GM12878 (cell line): ENCODE results near the gene PLSCR4.

Experiments used
- CEBPB ChIP-seq, 2 experiments: fragments of 150-350 bp in 1 of 2; IDR thresholded peaks; 2 replicates each; pipeline ENCODE4 v1.6.1; 2012 to 2014; ENCODE audit warnings: low read depth in 2 of 2, low read length in 2 of 2, borderline replicate concordance in 1 of 2, inconsistent platforms in 1 of 2
- CTCF ChIP-seq, 3 experiments: IDR thresholded peaks in 2 of 3; conservative IDR thresholded peaks in 1 of 3; 2 replicates each; pipeline ENCODE4 v1.5.1; 2011; ENCODE audit warnings: low read depth in 3 of 3, low read length in 3 of 3, mild to moderate bottlenecking in 3 of 3, control low read depth in 2 of 3, moderate library complexity in 2 of 3, inconsistent platforms in 1 of 3, mixed read lengths in 1 of 3; ENCODE audit not compliant: control insufficient read depth in 2 of 3, insufficient read depth in 1 of 3; ENCODE audit errors: extremely low read depth in 1 of 3
- E2F4 ChIP-seq: IDR thresholded peaks from 2 replicates; pipeline ENCODE4 v1.6.1; 2012; ENCODE audit warnings: low read depth, low read length, improper control_type of control experiment
- USF1 ChIP-seq: IDR thresholded peaks from 2 replicates; pipeline ENCODE4 v1.6.1; 2011; ENCODE audit warnings: borderline replicate concordance, low read depth, mild to moderate bottlenecking, moderate library complexity, mixed read lengths, low read length; ENCODE audit not compliant: insufficient read depth; ENCODE audit errors: extremely low read length

GRCh38 chr3:146217324-146217723 is 33.6 kb downstream of the PLSCR4 start:
- TF ChIP-seq CTCF (IDR thresholded peaks at IDR 0.05 in 2 of 3, conservative IDR thresholded peaks at IDR 0.05 in 1 of 3; ENCODE audit: control insufficient read depth in 2 of 3, extremely low read depth in 1 of 3, insufficient read depth in 1 of 3, low read depth in 3 of 3, low read length in 3 of 3): no peak
- no peak for TF ChIP-seq USF1
- TF ChIP-seq CEBPB (IDR thresholded peaks at IDR 0.05; ENCODE audit: borderline replicate concordance in 1 of 2, low read depth in 2 of 2, low read length in 2 of 2): no peak
- no peak for TF ChIP-seq E2F4
